ENCODE data around the gene DYSF.

Gene DYSF

DNA sequence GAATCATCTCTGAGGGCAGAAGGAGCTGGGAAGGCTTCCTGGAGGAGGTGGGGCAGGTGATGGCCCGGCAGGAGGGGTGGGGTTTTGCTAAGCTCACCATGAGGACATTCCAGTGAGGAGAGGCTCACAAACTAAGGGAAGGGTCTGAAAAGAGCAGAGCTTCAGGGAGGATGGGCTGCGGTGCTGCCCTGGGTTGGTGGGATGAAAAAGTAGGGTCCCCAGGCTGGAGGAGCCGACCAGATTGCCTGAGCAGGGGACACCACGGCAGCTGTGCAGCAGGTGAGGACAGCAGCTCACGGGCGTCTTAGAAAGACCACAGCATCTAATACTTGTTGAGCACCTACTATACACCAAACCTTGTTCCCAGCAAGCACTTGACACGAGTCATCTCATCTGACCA is 82.2 kb downstream of the DYSF start:
- Histone ChIP-seq H3K9me3 (no peaks in the 10 kb centered on the region), H3K4me3 (ENCODE audit: low read depth in 1 of 2, low read length in 1 of 2) (no peak overlapping the region), H3K27ac (no peak overlapping the region), H3K36me3 (peaks cover 98% of the 10 kb centered on the region), H3K4me1 (ENCODE audit: control insufficient read depth in 1 of 2, insufficient read depth in 1 of 2, low read depth in 1 of 2, low read length in 1 of 2) (peaks cover 28 to 30% of the 10 kb centered on the region in 2 experiments), H3K27me3 (no peaks in the 10 kb centered on the region)
- TF ChIP-seq, protein P1, sequence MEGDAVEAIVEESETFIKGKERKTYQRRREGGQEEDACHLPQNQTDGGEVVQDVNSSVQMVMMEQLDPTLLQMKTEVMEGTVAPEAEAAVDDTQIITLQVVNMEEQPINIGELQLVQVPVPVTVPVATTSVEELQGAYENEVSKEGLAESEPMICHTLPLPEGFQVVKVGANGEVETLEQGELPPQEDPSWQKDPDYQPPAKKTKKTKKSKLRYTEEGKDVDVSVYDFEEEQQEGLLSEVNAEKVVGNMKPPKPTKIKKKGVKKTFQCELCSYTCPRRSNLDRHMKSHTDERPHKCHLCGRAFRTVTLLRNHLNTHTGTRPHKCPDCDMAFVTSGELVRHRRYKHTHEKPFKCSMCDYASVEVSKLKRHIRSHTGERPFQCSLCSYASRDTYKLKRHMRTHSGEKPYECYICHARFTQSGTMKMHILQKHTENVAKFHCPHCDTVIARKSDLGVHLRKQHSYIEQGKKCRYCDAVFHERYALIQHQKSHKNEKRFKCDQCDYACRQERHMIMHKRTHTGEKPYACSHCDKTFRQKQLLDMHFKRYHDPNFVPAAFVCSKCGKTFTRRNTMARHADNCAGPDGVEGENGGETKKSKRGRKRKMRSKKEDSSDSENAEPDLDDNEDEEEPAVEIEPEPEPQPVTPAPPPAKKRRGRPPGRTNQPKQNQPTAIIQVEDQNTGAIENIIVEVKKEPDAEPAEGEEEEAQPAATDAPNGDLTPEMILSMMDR (IDR thresholded peaks at IDR 0.05) = no peak

DNA sequence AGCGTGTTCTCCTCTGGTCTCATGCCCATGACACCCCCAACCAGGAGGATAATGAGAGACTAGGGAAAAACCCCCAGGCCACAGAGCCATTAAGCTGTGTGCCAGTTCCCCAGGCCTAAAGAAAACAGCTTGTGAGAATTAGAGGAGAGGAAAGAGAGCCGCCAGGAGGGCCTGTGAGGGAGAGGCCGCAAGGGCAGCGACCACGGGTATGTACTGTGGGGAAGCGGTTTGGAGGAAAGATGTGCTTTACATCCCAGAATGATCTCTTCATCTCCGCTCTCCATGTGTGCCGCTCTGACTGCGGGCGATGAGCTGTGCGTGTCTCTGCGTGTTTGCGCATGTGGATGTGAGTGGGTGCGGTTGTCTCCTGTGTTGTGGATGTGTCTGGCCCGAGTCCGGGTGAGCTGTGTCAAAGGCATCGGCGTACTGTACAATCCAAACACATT is 82.9 kb downstream of the DYSF start:
- Histone ChIP-seq H3K4me3 (ENCODE audit: low read depth in 1 of 2, low read length in 1 of 2) (no peak overlapping the region), H3K9me3 (no peaks in the 10 kb centered on the region), H3K36me3 (peaks cover 91% of the 10 kb centered on the region), H3K4me1 (ENCODE audit: control insufficient read depth in 1 of 2, insufficient read depth in 1 of 2, low read depth in 1 of 2, low read length in 1 of 2) (peaks cover 28 to 30% of the 10 kb centered on the region in 2 experiments), H3K27ac (peak overlapping the region; percentile 13), H3K27me3 (no peaks in the 10 kb centered on the region)
- TF ChIP-seq, protein P1 (IDR thresholded peaks at IDR 0.05) = no peak

- H3K4me1 ChIP-seq (ENCODE audit: control insufficient read depth in 1 of 2, insufficient read depth in 1 of 2, low read depth in 1 of 2, low read length in 1 of 2) = peaks cover 15 to 18% of the 10 kb centered on the region in 2 experiments
- no peaks in the 10 kb centered on the region for H3K27me3 ChIP-seq
- no peaks in the 10 kb centered on the region for H3K9me3 ChIP-seq
- TF ChIP-seq, protein P1 (IDR thresholded peaks at IDR 0.05) = no peak
- H3K36me3 ChIP-seq = peaks cover 83% of the 10 kb centered on the region
- no peak overlapping the region for H3K4me3 ChIP-seq (ENCODE audit: low read depth in 1 of 2, low read length in 1 of 2)
- peak overlapping the region; percentile 61 for H3K27ac ChIP-seq
Observed at GRCh38 chr2:71538241-71538640, 84.9 kb downstream of the DYSF start.

DNA sequence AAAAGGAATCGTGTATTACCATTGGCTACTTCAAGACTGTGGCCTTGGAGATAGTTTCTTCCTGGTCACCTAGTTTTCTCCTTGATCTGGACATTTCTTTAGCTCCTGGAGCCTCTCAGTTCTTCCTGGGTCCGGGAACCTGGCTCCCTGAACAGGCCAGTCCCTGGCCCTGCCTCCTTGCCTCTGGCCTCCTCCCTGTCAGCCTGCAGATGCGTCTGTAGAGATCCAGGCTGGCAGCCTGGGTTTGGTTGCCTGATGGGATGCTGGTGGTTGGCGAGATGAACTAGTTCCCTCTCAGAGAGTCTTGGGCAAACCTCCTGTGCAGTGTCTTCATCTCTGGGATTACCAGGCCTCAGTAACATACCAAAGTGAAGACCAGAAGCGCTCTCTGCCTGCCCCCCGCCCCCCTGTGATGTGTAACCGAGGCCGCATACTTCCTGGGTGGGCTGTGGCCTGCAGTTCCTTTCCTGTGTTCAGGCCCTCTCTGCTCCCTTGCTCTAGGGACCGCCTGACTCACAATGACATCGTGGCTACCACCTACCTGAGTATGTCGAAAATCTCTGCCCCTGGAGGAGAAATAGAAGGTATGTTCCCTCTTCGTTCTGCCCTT is 85.4 kb downstream of the DYSF start:
- no peaks in the 10 kb centered on the region for H3K27me3 ChIP-seq
- H3K4me3 ChIP-seq (ENCODE audit: low read depth in 1 of 2, low read length in 1 of 2) = no peak overlapping the region
- H3K4me1 ChIP-seq (ENCODE audit: control insufficient read depth in 1 of 2, insufficient read depth in 1 of 2, low read depth in 1 of 2, low read length in 1 of 2) = peaks cover 15 to 18% of the 10 kb centered on the region in 2 experiments
- peaks cover 83% of the 10 kb centered on the region for H3K36me3 ChIP-seq
- no peaks in the 10 kb centered on the region for H3K9me3 ChIP-seq
- TF ChIP-seq, protein P1 (IDR thresholded peaks at IDR 0.05) = no peak
- H3K27ac ChIP-seq = peak overlapping the region; percentile 61

GRCh38 chr2:71540818-71541217 is 87.5 kb downstream of the DYSF start:
- Histone ChIP-seq H3K36me3 (peaks cover 82% of the 10 kb centered on the region), H3K4me3 (ENCODE audit: low read depth in 1 of 2, low read length in 1 of 2) (no peak overlapping the region), H3K9me3 (no peaks in the 10 kb centered on the region), H3K27me3 (no peaks in the 10 kb centered on the region), H3K4me1 (ENCODE audit: control insufficient read depth in 1 of 2, insufficient read depth in 1 of 2, low read depth in 1 of 2, low read length in 1 of 2) (peaks cover 29 to 34% of the 10 kb centered on the region in 2 experiments), H3K27ac (no peak overlapping the region)
- TF ChIP-seq, protein P1 (IDR thresholded peaks at IDR 0.05) = no peak
